DOHH2 (cell line): ENCODE data around the gene FBXL12.

ENCODE experiments used
- H3F3A ChIP-seq: fragments of 200-600 bp; sonication (generic), shearing (Covaris generic); 2 replicates; pipeline ENCODE4 v1.6.0; 2016; ENCODE audit warnings: antibody characterized with exemption, mild to moderate bottlenecking; ENCODE audit not compliant: control insufficient read depth, insufficient read depth
- H3K27ac ChIP-seq: fragments of 200-600 bp; sonication (generic); 2 replicates; pipeline ENCODE4 v1.5.1; 2014; ENCODE audit warnings: low read depth, mild to moderate bottlenecking, low read length, moderate library complexity
- H3K27me3 ChIP-seq: fragments of 200-600 bp; sonication (generic); 2 replicates; pipeline ENCODE4 v1.6.1; 2014; ENCODE audit warnings: mild to moderate bottlenecking, low read length, mixed read lengths; ENCODE audit not compliant: control insufficient read depth
- H3K36me3 ChIP-seq: fragments of 200-600 bp; sonication (generic); 2 replicates; pipeline ENCODE4 v1.6.1; 2014; ENCODE audit warnings: mild to moderate bottlenecking, low read length, moderate library complexity, mixed read lengths; ENCODE audit not compliant: control insufficient read depth
- H3K4me1 ChIP-seq: fragments of 200-600 bp; sonication (generic); 2 replicates; pipeline ENCODE4 v1.6.1; 2014; ENCODE audit warnings: mild to moderate bottlenecking, low read length, mixed read lengths; ENCODE audit not compliant: control insufficient read depth
- H3K4me2 ChIP-seq: fragments of 200-600 bp; sonication (generic); 2 replicates; pipeline ENCODE4 v1.6.0; 2014; ENCODE audit warnings: mild to moderate bottlenecking, low read length, moderate library complexity
- H3K4me3 ChIP-seq: fragments of 200-600 bp; sonication (generic); 2 replicates; pipeline ENCODE4 v1.5.1; 2014; ENCODE audit warnings: mild to moderate bottlenecking, low read length, mixed read lengths
- H3K79me2 ChIP-seq: fragments of 200-600 bp; sonication (generic); 2 replicates; pipeline ENCODE4 v1.6.1; 2014; ENCODE audit warnings: mild to moderate bottlenecking, low read length, mixed read lengths; ENCODE audit not compliant: control insufficient read depth
- H3K9me2 ChIP-seq: fragments of 200-600 bp; sonication (generic); replicated peaks from 2 replicates; pipeline ENCODE4 v1.6.1; 2014; ENCODE audit warnings: mild to moderate bottlenecking, low read length, mixed read lengths; ENCODE audit not compliant: control insufficient read depth
- H3K9me3 ChIP-seq: fragments of 200-600 bp; sonication (generic); 2 replicates; pipeline ENCODE4 v1.6.1; 2014; ENCODE audit warnings: antibody characterized with exemption, low read length, mixed read lengths; ENCODE audit not compliant: control insufficient read depth, insufficient read depth
- H4K20me1 ChIP-seq: fragments of 200-600 bp; sonication (generic); 2 replicates; pipeline ENCODE4 v1.6.0; 2014; ENCODE audit warnings: low read depth, mild to moderate bottlenecking, antibody characterized with exemption, low read length, moderate library complexity; ENCODE audit not compliant: control insufficient read depth, insufficient read depth
- EZH2phosphoT487 ChIP-seq: fragments of 200-600 bp; sonication (generic); IDR thresholded peaks from 2 replicates; pipeline ENCODE4 v1.6.1; 2017; ENCODE audit warnings: borderline replicate concordance, mild to moderate bottlenecking, antibody characterized with exemption, low read length, moderate library complexity, mixed read lengths
- TF ChIP-seq, protein P1 (sequence below): fragments of 200-600 bp; sonication (generic); IDR thresholded peaks from one replicate; pipeline ENCODE4 v1.5.1; 2014; ENCODE audit warnings: antibody characterized with exemption, mild to moderate bottlenecking, low read depth, low read length; ENCODE audit not compliant: poor library complexity, severe bottlenecking

FBXL12 gene

DNA sequence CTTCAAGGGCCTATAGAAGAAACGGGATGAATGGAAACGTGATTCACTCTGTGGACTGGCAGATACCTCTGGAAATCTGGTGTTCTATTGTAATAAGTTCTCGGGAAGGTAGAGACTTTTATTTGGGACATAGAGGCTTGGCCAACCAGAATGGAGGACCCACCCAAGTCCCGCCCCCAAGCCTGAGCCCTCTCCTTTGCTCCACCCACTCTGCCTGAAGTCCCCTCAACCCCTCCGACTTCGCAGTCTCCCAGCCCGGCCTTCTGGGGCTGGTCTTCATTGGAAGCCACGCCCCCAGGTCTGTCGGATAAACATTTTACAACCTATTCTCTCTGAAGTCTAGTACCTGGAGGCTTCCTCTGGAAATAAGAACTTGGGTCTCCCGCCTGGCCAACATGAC is 16.9 kb downstream of the FBXL12 start:
- no peak overlapping the region for H3K4me2 ChIP-seq
- no peaks in the 10 kb centered on the region for H3K9me3 ChIP-seq
- H3K9me2 ChIP-seq = no peaks in the 10 kb centered on the region
- H3K27me3 ChIP-seq = no peaks in the 10 kb centered on the region
- no peaks in the 10 kb centered on the region for H3K79me2 ChIP-seq
- H3K4me1 ChIP-seq = no peaks in the 10 kb centered on the region
- H3F3A ChIP-seq = no peaks in the 10 kb centered on the region
- no peaks in the 10 kb centered on the region for H4K20me1 ChIP-seq
- H3K4me3 ChIP-seq = no peak overlapping the region
- TF ChIP-seq EZH2phosphoT487 = no peak
- TF ChIP-seq, protein P1, sequence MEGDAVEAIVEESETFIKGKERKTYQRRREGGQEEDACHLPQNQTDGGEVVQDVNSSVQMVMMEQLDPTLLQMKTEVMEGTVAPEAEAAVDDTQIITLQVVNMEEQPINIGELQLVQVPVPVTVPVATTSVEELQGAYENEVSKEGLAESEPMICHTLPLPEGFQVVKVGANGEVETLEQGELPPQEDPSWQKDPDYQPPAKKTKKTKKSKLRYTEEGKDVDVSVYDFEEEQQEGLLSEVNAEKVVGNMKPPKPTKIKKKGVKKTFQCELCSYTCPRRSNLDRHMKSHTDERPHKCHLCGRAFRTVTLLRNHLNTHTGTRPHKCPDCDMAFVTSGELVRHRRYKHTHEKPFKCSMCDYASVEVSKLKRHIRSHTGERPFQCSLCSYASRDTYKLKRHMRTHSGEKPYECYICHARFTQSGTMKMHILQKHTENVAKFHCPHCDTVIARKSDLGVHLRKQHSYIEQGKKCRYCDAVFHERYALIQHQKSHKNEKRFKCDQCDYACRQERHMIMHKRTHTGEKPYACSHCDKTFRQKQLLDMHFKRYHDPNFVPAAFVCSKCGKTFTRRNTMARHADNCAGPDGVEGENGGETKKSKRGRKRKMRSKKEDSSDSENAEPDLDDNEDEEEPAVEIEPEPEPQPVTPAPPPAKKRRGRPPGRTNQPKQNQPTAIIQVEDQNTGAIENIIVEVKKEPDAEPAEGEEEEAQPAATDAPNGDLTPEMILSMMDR = no peak
- no peak overlapping the region for H3K27ac ChIP-seq
- H3K36me3 ChIP-seq = no peaks in the 10 kb centered on the region; the same call in 1 of the 2 replicates

DNA sequence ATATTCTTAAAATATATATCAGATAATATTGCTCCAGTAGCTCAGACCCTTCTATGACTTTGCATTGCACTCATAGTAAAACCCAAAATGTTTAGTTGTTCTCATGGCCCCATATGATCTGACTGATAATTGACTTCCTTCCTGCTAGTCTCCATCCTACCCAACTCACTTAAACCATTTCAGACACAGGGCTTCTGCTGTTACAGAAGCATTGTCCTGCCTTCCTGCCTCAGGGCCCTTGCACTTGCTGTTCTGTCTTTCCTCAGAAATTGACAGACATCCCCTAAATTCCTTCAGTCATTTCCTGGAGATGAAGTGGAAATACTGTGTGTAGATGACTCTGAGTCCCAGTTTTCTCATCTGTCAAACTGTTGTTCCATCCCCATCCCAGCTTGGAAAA is 19.7 kb downstream of the FBXL12 start:
- Histone ChIP-seq H3K27me3 (no peaks in the 10 kb centered on the region), H3K4me3 (no peak overlapping the region), H3K27ac (no peak overlapping the region), H3K79me2 (no peaks in the 10 kb centered on the region), H3F3A (no peaks in the 10 kb centered on the region), H3K9me3 (no peaks in the 10 kb centered on the region), H3K4me2 (no peak overlapping the region), H3K9me2 (no peaks in the 10 kb centered on the region), H4K20me1 (no peaks in the 10 kb centered on the region), H3K36me3 (no peaks in the 10 kb centered on the region), H3K4me1 (peaks cover 3% of the 10 kb centered on the region)
- TF ChIP-seq, protein P1 = no peak
- no peak for TF ChIP-seq EZH2phosphoT487

DNA sequence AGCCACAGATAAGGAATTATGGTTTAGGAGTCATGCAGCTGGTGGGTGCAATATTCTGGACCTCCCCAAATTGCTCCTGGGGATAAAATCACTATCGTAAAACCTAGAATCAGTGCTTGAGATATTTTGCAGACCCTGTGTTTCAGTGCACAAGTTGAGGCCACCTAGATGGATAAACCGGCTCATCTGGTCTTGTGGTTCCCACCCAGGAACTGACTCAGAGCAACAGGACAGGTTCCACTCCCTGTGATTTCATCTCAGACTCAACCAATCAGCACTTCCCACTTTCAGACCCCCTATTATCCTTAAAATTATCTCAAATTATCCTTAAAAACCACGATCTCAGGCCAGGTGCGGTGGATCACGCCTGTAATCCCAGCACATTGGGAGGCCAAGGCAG is 21.0 kb downstream of the FBXL12 start:
- Histone ChIP-seq H3K79me2 (no peaks in the 10 kb centered on the region), H3K4me2 (no peak overlapping the region), H3K27me3 (no peaks in the 10 kb centered on the region), H3K4me3 (no peak overlapping the region), H3K36me3 (no peaks in the 10 kb centered on the region), H3F3A (peaks cover 8% of the 10 kb centered on the region), H3K9me2 (no peaks in the 10 kb centered on the region), H3K9me3 (no peaks in the 10 kb centered on the region), H3K27ac (no peak overlapping the region), H3K4me1 (peaks cover 12% of the 10 kb centered on the region), H4K20me1 (no peaks in the 10 kb centered on the region)
- TF ChIP-seq, protein P1 = no peak
- TF ChIP-seq EZH2phosphoT487 = no peak
